RWPE2 (cell line): Measurements from ENCODE around the gene IFITM1.
"Not testable (repeated sequence)": the region's sequence is repeated elsewhere in the genome, so short reads cannot be mapped to it uniquely, and the experiment has no call there.

Experiments used
- ATAC-seq: fragments of 200-7000 bp; cut with Tn5 transposase; 3 replicates; pipeline ENCODE4 v1.9.1; 2021; ENCODE audit warnings: low read depth
- DNase-seq: peaks from one replicate; pipeline ENCODE4 v3.0.0-alpha.2; 2020; ENCODE audit warnings: low spot score
- H3K27ac ChIP-seq: fragments of 450-650 bp; 2 replicates; pipeline ENCODE4 v1.5.1; 2017; ENCODE audit warnings: mild to moderate bottlenecking; ENCODE audit not compliant: poor library complexity, severe bottlenecking
- H3K27me3 ChIP-seq: fragments of 250-450 bp; sonication (Bioruptor Pico); 2 replicates; pipeline ENCODE4 v1.5.1; 2021; ENCODE audit warnings: mild to moderate bottlenecking, moderate library complexity; ENCODE audit not compliant: insufficient read depth, poor library complexity, severe bottlenecking
- H3K36me3 ChIP-seq: fragments of 250-450 bp; sonication (Bioruptor Pico); 2 replicates; pipeline ENCODE4 v1.5.1; 2020; ENCODE audit warnings: low read depth, mild to moderate bottlenecking, moderate library complexity
- H3K4me1 ChIP-seq: fragments of 250-450 bp; sonication (Bioruptor Pico); 2 replicates; pipeline ENCODE4 v1.5.1; 2021; ENCODE audit warnings: mild to moderate bottlenecking, moderate library complexity; ENCODE audit not compliant: insufficient read depth, poor library complexity, severe bottlenecking
- H3K4me3 ChIP-seq: fragments of 250-450 bp; sonication (Bioruptor Pico); 2 replicates; pipeline ENCODE4 v1.5.1; 2021; ENCODE audit warnings: mild to moderate bottlenecking, moderate library complexity; ENCODE audit not compliant: severe bottlenecking
- H3K9me3 ChIP-seq: fragments of 250-450 bp; sonication (Bioruptor Pico); 2 replicates; pipeline ENCODE4 v1.5.1; 2021; ENCODE audit warnings: mild to moderate bottlenecking, moderate library complexity; ENCODE audit not compliant: severe bottlenecking
- CTCF ChIP-seq: fragments of 450-650 bp; IDR thresholded peaks from one replicate; pipeline ENCODE4 v1.5.1; 2017; ENCODE audit warnings: mild to moderate bottlenecking, moderate library complexity; ENCODE audit not compliant: poor library complexity, severe bottlenecking

The IFITM1 gene

GRCh38 chr11:327581-327923, 13.7 kb downstream of the IFITM1 start:
- ATAC-seq = no peak
- no peaks in the 10 kb centered on the region for H3K36me3 ChIP-seq
- H3K27ac ChIP-seq = no peak overlapping the region
- no peak for DNase-seq
- TF ChIP-seq CTCF = no peak
- H3K27me3 ChIP-seq = no peaks in the 10 kb centered on the region
- H3K9me3 ChIP-seq = no peaks in the 10 kb centered on the region
- H3K4me3 ChIP-seq = no peak overlapping the region
- no peaks in the 10 kb centered on the region for H3K4me1 ChIP-seq

DNA sequence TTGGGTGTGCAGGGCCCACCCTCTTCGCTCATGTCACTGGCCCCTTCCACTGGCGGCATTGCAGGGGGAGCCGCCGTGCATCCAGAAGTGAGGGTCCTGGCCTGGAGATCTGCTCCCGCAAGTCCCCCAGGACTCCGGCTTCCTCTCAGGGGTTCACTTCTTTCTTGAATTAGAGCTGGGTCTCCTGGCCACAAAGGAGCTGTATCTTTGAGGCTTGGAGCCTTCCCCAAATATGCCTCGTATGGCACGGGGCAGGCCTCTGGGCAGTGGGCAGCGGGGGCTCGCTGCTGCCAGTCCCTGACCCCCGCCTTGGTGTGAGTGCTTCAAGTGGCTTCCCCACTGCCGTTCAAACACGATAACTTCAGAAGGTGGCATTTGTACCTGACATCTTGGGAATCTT, 14.2 kb downstream of the IFITM1 start:
- no peak overlapping the region for H3K4me3 ChIP-seq

GRCh38 chr11:328516-329100, 14.8 kb downstream of the IFITM1 start:
- not testable (repeated sequence) for H3K4me3 ChIP-seq, DNase-seq, H3K36me3 ChIP-seq, H3K27ac ChIP-seq, H3K27me3 ChIP-seq, ATAC-seq, H3K4me1 ChIP-seq, H3K9me3 ChIP-seq

More for the DNA sequence above, 14.2 kb downstream of the IFITM1 start:
- Histone ChIP-seq H3K27ac (no peak overlapping the region), H3K9me3 (no peaks in the 10 kb centered on the region), H3K4me1 (no peaks in the 10 kb centered on the region), H3K36me3 (no peaks in the 10 kb centered on the region), H3K27me3 (no peaks in the 10 kb centered on the region)
- TF ChIP-seq CTCF = no peak
- DNase-seq (no peak), ATAC-seq (no peak)

GRCh38 chr11:329886-330253, 16.0 kb downstream of the IFITM1 start:
- ATAC-seq = no peak
- H3K4me3 ChIP-seq = no peak overlapping the region
- H3K27ac ChIP-seq = no peak overlapping the region
- no peaks in the 10 kb centered on the region for H3K36me3 ChIP-seq
- DNase-seq = no peak
- H3K27me3 ChIP-seq = no peaks in the 10 kb centered on the region
- no peaks in the 10 kb centered on the region for H3K4me1 ChIP-seq
- TF ChIP-seq CTCF = no peak
- H3K9me3 ChIP-seq = no peaks in the 10 kb centered on the region

GRCh38 chr11:330307-330693, 16.5 kb downstream of the IFITM1 start:
- TF ChIP-seq CTCF = no peak
- H3K9me3 ChIP-seq = no peaks in the 10 kb centered on the region
- DNase-seq (no peak), ATAC-seq (no peak)
- no peaks in the 10 kb centered on the region for H3K4me1 ChIP-seq
- H3K4me3 ChIP-seq = no peak overlapping the region
- no peak overlapping the region for H3K27ac ChIP-seq
- no peaks in the 10 kb centered on the region for H3K36me3 ChIP-seq
- H3K27me3 ChIP-seq = no peaks in the 10 kb centered on the region
